DOHH2 (cell line): ENCODE measurements around the gene STPG2.

Experiments
- EZH2phosphoT487 ChIP-seq: fragments of 200-600 bp; sonication (generic); IDR thresholded peaks from 2 replicates; pipeline ENCODE4 v1.6.1; 2017; ENCODE audit warnings: borderline replicate concordance, mild to moderate bottlenecking, antibody characterized with exemption, low read length, moderate library complexity, mixed read lengths
- TF ChIP-seq, protein P1 (sequence below): fragments of 200-600 bp; sonication (generic); IDR thresholded peaks from one replicate; pipeline ENCODE4 v1.5.1; 2014; ENCODE audit warnings: antibody characterized with exemption, mild to moderate bottlenecking, low read depth, low read length; ENCODE audit not compliant: poor library complexity, severe bottlenecking

DNA sequence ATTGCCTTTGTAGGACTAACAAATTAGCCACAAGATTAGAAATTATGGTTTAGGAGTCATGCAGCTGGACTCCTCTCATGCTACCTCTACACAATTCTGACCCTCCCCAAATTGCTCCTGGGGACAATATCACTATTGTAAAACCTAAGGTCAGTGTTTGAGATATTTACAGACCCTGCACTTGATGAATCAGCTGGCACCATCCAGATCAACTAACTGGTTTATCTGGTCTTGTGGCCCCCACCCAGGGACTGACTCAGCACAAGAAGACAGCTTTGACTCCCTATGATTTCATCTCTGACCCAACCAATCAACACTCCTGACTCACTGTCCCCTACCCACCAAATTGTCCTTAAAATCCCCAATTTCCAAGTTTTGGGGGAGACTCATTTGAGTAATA is 192.4 kb downstream of the STPG2 start:
- TF ChIP-seq, protein P1, sequence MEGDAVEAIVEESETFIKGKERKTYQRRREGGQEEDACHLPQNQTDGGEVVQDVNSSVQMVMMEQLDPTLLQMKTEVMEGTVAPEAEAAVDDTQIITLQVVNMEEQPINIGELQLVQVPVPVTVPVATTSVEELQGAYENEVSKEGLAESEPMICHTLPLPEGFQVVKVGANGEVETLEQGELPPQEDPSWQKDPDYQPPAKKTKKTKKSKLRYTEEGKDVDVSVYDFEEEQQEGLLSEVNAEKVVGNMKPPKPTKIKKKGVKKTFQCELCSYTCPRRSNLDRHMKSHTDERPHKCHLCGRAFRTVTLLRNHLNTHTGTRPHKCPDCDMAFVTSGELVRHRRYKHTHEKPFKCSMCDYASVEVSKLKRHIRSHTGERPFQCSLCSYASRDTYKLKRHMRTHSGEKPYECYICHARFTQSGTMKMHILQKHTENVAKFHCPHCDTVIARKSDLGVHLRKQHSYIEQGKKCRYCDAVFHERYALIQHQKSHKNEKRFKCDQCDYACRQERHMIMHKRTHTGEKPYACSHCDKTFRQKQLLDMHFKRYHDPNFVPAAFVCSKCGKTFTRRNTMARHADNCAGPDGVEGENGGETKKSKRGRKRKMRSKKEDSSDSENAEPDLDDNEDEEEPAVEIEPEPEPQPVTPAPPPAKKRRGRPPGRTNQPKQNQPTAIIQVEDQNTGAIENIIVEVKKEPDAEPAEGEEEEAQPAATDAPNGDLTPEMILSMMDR: no peak
- TF ChIP-seq EZH2phosphoT487: no peak
